ENCODE results near the gene ZNF652. TPM values are rescaled to one million over a fixed set of nuclear protein-coding genes. Genes with fewer than 3 reads are reported as not detected.

The ZNF652 gene
- polyA plus RNA-seq, 1 donor from 2014 or later = 26.7 TPM

Small RNA genes within 50 kb of the gene (small RNA-seq; reads per million reads assigned to genes)
- gene MIR6129 = 0 reads per million in 3 experiments

Other genes starting within 250 kb of the ZNF652 start
- not detected in 2 replicates for gene B4GALNT2, start 229.5 kb downstream of the ZNF652 start, polyA plus RNA-seq
- gene GNGT2, start 151.7 kb downstream of the ZNF652 start, polyA plus RNA-seq = not detected in 2 replicates
- not detected in 2 replicates for gene ABI3, start 151.5 kb downstream of the ZNF652 start, polyA plus RNA-seq
- gene PHOSPHO1, start 131.5 kb downstream of the ZNF652 start, polyA plus RNA-seq = not detected in 2 replicates
- 87.8 and 99.0 TPM in 2 replicates for gene PHB1, start 52.6 kb upstream of the ZNF652 start, polyA plus RNA-seq
- gene NGFR, start 133.0 kb upstream of the ZNF652 start, polyA plus RNA-seq = 3.6 and 6.7 TPM in 2 replicates
- 2.4 TPM in 2 replicates for gene NXPH3, start 213.6 kb upstream of the ZNF652 start, polyA plus RNA-seq

Data from neural cell (in vitro differentiated cells).